Stimulated activated CD8-positive, alpha-beta memory T cell treated with anti-CD3 and anti-CD28 coated beads, Interleukin-2, amount 100 ng/mL, for 48 hours (primary cell): ENCODE results near the gene PTPA.
"Not testable (repeated sequence)": the region's sequence is repeated elsewhere in the genome, so short reads cannot be mapped to it uniquely, and the experiment has no call there.

ENCODE experiments used
- DNase-seq, 2 donors: peaks; one replicate each; pipeline ENCODE4 v3.0.0-alpha.2; 2020; ENCODE audit warnings: low read depth in 2 of 2

Gene PTPA

GRCh38 chr9:129176701-129177442 lies 65.7 kb downstream of the PTPA start:
- DNase-seq, result no peak

GRCh38 chr9:129177443-129177790 lies 66.2 kb downstream of the PTPA start:
- DNase-seq, result no peak

GRCh38 chr9:129177791-129178567 lies 66.8 kb downstream of the PTPA start, which contains the start of gene IER5L:
Gene IER5L, minus strand, starts transcription at chr9:129178261. Its CDS starts 209 bp downstream, at chr9:129178052.
- DNase-seq, result peak; percentile 85 to 89

- DNase-seq, result no peak
Observed at GRCh38 chr9:129178568-129179382, 67.6 kb downstream of the PTPA start.

- DNase-seq, result no peak
Observed at GRCh38 chr9:129181246-129181645, 70.0 kb downstream of the PTPA start.

- DNase-seq, result no peak
Observed at GRCh38 chr9:129182122-129182521, 70.9 kb downstream of the PTPA start.

GRCh38 chr9:129182625-129183494 lies 71.6 kb downstream of the PTPA start:
- DNase-seq, result no peak

- DNase-seq, result no peak
Observed at GRCh38 chr9:129183495-129184218, 72.4 kb downstream of the PTPA start.

- no peak for DNase-seq
Observed at GRCh38 chr9:129184219-129184524, 73.0 kb downstream of the PTPA start.

- DNase-seq, result no peak
Observed at GRCh38 chr9:129184596-129185122, 73.4 kb downstream of the PTPA start.

GRCh38 chr9:129185402-129185801 lies 74.2 kb downstream of the PTPA start:
- no peak for DNase-seq

GRCh38 chr9:129185991-129186390 lies 74.8 kb downstream of the PTPA start:
- no peak for DNase-seq

GRCh38 chr9:129187042-129187441 lies 75.8 kb downstream of the PTPA start:
- DNase-seq, result no peak

- not testable (repeated sequence) for DNase-seq
Observed at GRCh38 chr9:129189971-129190370, 78.8 kb downstream of the PTPA start.

GRCh38 chr9:129191234-129191633 lies 80.0 kb downstream of the PTPA start:
- no peak for DNase-seq

- no peak for DNase-seq
Observed at GRCh38 chr9:129193655-129194054, 82.4 kb downstream of the PTPA start.

- no peak for DNase-seq
Observed at GRCh38 chr9:129194221-129194620, 83.0 kb downstream of the PTPA start.

- DNase-seq, result no peak
Observed at GRCh38 chr9:129195606-129196005, 84.4 kb downstream of the PTPA start.

- DNase-seq, result not testable (repeated sequence)
Observed at GRCh38 chr9:129197045-129197444, 85.8 kb downstream of the PTPA start.

GRCh38 chr9:129197978-129198318 lies 86.7 kb downstream of the PTPA start:
- DNase-seq, result no peak
